ENCODE measurements around the gene LRIF1.
"Not testable (repeated sequence)": the region's sequence is repeated elsewhere in the genome, so short reads cannot be mapped to it uniquely, and the experiment has no call there.

LRIF1 gene

DNA sequence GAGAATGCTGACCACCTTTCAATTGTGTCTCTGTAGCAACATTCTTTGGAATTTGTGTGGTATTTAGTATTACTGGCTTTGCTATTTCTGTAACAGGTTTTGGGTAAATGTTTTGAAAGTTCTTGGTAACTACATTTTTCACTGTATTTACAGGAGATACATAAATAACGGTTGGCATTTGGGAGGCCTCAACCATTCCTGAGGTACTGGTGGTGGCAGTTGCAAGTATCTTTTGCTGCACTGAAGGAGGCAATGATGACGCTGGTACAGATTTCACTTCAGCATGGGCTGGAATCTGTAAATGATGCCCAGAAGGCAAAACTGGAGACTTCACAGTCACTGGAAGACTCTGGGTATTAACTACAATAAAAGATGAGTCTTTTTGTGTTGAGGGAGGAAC is 11.7 kb downstream of the LRIF1 start:
- H3K4me3 ChIP-seq, result no peak overlapping the region
- H3K27ac ChIP-seq, result no peak overlapping the region

DNA sequence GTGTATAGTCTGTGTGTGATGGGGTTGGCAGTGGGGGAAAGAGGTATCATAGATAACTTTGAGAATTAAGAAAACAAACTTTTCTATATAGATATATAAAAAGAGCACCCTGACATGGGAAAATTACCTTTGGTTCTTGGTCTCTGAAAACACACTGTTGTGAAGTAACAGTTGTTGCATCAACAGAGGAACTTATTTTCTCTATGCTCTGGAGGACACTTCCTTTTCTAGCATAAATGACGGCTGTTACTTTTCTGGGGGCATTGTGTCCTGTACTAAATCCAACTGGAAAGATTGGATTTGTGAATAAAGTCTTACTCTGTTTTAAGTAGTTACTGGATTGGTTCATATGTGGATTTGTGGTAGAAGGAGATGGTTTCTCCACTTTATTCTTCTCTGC is 12.6 kb downstream of the LRIF1 start:
- Histone ChIP-seq H3K4me3 (no peak overlapping the region), H3K27ac (no peak overlapping the region)

DNA sequence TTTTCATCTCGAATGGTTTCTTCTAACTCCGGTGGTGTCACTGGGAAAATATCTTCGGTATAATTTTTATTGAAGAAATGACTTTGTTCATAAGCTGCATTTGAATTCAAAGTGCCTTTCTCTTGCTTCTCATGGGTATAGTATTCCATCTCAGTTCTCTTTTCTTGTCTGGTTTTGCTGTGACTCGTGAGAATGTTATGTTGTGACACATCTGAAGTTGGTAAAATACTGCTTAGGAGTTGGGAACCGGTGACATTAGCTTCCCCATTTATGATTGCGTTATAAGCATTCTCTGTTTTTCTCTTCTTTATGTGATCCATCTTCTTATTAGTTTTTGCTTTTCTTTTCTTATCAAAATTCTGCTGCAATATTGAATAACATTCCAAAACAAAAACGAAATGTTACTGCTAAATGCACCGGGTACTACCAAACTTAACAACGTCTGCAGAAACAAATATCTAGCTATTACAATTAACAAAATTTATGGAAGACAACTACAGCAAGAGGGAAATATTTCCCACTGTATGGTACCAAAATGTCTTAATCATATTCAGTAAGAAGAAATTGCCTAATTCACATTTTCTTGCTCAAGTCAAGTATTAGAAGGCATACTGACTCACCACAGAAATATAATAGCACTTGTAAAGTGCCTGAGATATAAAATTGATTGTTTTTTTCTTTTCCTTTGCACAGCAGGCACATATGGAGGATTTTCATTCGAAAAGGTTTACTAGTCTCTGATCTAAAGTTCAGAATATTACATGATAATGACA is 15.5 kb downstream of the LRIF1 start:
- Histone ChIP-seq H3K27ac (no peak overlapping the region), H3K4me3 (no peak overlapping the region)

DNA sequence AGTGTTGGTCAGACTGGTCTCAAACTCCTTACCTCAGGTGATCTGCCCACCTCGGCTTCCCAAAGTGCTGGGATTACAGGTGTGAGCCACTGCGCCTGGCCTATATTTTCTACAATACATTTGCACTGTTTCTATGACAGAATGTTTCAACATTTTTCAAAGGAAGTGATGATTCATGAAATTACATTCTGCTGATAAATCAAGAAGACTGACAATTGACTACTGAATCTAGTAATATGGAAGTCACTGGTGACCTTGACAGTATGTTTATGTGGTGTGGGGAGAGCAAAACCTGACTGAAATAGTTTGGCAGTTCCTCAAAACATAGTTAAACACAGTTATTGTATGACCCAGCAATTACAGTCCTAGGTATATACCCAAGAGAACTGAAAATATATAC is 18.1 kb downstream of the LRIF1 start:
- Histone ChIP-seq H3K27ac (no peak overlapping the region), H3K4me3 (no peak overlapping the region)

DNA sequence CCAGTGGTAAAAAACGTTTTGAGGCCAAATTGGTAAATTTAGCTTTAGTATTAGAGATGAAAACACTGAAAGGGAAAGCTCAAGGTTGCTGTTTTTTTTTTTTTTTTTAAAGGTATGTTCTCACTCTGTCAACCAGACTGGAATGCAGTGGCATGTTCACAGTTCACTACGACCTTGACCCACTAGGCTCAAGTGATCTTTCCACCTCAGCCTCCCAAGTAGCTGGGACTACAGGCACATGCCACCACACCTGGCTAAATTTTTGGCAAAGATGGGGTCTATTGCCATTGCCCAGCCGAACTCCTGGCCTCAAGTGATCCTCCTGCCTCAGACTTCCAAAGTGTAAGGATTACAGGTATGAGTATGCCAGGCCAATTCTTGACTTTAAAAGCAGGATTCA is 18.9 kb downstream of the LRIF1 start:
- Histone ChIP-seq H3K4me3 (no peak overlapping the region), H3K27ac (no peak overlapping the region)

DNA sequence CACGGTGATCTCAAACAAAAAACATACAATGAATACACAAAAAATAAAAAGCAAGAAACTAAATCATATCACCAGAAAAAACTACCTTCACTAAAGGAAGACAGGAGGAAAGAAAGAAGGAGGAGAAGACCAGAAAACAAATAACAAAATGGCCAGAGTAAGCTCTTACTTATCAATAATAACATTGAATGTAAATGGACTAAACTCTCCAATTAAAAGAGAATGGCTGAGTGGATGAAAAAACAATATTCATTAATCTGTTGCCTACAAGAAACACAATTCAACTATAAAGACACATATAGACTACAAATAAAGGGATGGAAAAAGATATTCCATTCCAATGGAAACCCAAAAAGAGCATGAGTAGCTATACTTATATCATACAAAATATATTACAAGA is 27.2 kb downstream of the LRIF1 start:
- Histone ChIP-seq H3K27ac (no peak overlapping the region), H3K4me3 (no peak overlapping the region)

DNA sequence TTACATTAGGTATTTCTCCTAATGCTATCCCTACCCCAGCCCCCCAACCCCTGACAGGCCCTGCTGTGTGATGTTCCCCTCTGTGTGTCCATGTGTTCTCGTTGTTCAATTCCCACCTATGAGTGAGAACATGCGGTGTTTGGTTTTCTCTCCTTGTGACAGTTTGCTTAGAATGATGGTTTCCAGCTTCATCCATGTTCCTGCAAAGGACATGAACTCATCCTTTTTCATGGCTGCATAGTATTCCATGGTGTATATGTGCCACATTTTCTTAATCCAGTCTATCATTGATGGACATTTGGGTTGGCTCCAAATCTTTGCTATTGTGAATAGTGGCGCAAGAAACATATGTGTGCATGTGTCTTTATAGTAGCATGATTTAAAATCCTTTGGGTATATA is 32.6 kb downstream of the LRIF1 start:
- not testable (repeated sequence) for H3K27ac ChIP-seq, H3K4me3 ChIP-seq

DNA sequence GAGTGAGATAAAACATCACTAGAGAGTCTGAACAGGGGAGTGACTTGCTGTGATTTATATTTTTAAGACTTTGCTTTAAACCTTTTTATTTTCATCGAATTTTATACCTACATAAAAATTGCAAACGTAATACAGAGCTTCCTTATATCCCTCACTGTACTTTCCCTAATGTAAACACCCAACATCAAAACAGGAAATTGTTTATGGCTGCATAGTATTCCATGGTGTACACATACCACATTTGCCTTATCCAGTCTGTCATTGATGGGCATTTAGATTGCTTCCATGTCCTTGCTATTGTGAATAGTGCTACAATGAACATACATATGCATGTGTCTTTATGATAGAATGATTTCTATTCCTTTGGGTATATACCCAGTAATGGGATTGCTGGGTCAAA is 34.8 kb downstream of the LRIF1 start:
- H3K27ac ChIP-seq, result no peak overlapping the region
- H3K4me3 ChIP-seq, result no peak overlapping the region

DNA sequence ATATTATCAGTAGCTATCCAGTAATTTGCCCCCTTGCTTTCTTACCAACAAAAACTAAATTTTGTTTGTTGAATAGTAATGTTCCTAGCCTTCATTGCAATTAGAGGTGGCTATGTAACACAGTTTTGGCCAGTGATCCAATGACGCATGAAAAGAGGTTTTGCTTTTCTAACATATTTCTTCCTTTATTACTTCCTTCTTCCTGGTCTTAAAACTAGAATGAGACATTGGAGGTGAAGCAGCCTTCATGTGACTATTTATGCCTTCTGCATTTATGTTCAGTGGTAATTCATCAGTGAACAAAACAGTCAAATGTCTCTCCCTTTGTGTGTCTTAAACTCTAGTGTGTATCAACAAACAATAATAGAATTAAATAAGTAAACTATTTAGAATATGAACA is 35.5 kb downstream of the LRIF1 start:
- H3K4me3 ChIP-seq, result no peak overlapping the region
- no peak overlapping the region for H3K27ac ChIP-seq

DNA sequence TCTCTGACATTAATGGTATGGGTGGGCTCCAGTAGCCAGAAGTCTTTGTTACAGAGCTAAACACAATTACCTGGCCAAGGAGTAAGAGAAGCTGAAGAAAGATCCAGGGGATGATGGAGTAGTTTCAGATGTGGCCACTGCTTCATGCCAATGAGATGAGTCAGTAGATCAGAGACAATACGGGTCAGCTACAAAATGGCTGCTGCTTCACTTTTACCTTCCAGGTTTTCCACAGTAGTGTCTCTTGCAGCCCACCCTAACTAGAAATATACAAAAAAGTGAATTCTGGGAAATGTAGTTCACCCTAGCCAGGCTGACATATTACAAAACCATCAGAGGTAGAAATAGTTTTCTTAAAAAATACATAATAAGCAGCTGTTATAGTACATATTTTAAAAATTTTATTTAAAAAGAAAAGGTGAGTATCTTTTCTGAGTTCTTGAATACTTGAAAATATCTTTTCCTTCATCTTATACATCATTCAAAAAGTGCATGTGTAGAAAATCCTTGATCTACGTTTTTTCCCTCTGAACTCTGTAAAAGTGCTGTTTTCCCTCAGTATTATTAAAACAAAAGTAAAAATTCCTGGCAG is 36.1 kb downstream of the LRIF1 start:
- Histone ChIP-seq H3K27ac (no peak overlapping the region), H3K4me3 (no peak overlapping the region)

DNA sequence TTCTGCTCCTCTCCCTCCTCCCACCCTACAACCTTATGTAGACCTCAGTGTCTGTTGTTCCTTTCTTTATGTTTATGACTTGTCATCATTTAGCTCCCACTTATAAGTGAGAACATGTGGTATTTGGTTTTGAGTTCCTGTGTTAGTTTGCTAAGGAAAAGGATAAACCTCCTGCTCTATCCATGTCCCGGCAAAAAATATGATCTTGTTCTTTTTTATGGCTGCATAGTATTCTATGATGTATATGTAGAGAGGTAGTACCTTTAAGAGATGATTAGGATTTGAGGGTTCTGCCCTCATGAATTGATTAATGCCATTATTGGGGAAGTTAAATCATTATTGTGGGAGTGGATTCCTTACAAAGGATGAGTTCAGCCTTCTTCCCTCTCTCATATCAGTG is 41.8 kb downstream of the LRIF1 start:
- H3K4me3 ChIP-seq, result no peak overlapping the region
- H3K27ac ChIP-seq, result no peak overlapping the region

DNA sequence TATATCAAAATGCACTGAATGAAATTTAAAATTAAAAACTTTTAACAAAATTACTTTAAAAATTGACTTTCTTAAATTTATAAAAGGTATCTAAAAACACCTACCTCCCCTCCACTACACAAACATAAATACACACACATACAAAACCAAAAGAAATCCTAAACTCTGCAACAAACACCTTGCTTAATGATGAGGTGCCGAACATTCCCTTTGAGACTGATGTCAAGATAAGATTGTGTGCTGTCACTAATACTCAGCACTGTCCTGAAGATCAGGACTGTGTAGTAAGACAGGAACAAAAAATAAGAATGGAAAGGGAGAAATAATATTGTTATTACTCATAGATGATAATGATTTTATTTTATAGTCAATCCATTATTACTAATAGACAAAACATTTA is 45.7 kb downstream of the LRIF1 start:
- Histone ChIP-seq H3K27ac (no peak overlapping the region), H3K4me3 (no peak overlapping the region)

DNA sequence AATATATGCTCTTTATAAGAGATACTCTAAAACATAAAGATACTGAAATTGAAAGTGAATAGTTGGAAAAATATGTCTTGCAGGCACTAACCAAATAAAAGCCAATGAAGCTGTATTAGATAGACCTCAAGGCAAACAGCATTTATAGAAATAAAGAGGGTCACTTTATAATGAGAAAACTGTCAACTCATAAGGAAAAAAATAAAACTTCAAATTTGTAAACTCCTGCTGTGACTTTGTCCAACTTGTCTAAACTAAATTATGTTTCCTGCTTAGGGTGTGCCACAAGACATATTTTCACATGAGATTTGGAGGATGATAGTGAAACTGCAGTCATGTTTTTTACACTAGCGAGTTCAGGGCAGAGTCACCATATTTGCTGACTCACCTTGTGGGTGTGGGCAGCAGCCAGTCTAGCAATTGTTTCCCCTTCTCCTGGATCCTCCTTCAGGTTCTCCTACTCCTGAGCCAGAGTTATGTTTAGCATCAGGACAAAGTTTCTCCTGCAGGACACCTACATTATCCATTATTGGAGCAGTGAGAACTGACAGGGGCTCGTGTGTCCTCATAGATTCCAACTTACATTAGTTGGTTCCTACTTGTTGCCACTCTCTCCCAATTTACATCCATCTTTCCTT is 46.9 kb downstream of the LRIF1 start:
- H3K4me3 ChIP-seq, result no peak overlapping the region
- no peak overlapping the region for H3K27ac ChIP-seq

DNA sequence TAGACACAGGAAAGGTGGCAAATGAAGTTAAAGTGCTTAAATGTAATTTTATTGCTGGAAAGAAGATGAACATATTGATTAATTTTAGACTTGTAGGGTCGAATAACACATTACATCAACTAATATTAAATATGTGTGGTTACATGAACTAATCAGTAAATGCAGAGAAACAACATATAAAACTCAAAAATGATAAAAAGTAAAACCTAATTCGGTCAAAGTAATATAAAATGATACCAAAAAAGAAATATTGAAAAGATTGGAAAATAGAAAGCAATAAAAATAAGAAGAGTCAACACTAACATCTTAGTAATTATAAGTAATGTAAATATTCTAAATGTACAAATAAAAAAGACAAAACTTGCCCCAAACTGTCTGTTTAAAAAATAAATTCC is 47.5 kb downstream of the LRIF1 start:
- Histone ChIP-seq H3K27ac (no peak overlapping the region), H3K4me3 (no peak overlapping the region)

DNA sequence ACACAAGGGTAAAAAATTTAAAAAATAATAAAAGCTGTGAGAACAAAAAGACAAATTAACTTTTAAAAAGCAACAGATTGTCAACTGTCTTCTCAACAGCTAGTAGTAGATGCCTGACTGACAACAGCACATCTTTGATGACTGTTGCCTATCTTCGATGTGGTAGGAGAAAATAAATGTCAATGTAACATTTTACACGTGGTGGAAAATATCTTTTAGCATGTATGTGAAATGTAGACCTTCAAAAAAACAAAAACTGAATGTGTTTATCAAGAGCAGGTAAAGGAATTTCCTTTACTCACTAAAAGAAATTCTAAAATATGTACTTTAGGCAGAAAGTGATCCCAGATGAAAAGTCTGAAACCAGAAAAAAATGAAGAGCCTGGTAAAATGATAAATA is 47.9 kb downstream of the LRIF1 start:
- Histone ChIP-seq H3K4me3 (no peak overlapping the region), H3K27ac (no peak overlapping the region)

DNA sequence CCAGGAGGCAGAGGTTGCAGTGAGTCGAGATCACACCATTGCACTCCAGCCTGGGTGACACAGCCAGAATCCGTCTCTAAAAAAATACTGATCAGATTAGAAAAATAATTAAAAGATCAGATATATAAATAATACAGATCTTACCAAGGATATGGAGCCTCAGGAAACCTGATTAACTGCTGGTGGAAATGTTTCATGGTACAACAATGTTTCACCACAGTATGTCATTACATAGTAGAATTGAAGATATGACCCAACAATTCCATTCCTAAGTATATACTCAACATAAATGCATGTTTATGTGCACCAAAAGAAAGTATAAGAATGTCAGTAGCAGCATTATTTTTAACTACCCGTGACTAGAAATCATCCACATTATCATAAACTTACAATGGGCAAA is 49.0 kb downstream of the LRIF1 start:
- no peak overlapping the region for H3K4me3 ChIP-seq
- no peak overlapping the region for H3K27ac ChIP-seq

DNA sequence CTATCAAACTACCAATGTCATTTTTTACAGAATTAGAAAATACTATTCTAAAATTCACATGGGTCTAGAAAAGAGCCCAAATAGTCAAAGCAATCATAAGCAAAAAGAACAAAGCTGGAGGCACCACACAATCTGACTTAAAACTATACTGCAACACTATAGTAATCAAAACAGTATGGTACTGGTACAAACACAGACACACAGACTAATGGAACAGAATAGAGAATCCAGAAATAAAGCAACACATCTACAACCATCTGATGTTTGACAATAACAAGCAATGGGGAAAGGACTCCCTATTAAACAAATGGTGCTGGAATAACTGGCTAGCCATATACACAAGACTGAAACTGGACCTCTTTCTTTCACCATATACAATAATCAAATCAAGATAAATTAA is 50.9 kb downstream of the LRIF1 start:
- Histone ChIP-seq H3K4me3 (no peak overlapping the region), H3K27ac (no peak overlapping the region)

DNA sequence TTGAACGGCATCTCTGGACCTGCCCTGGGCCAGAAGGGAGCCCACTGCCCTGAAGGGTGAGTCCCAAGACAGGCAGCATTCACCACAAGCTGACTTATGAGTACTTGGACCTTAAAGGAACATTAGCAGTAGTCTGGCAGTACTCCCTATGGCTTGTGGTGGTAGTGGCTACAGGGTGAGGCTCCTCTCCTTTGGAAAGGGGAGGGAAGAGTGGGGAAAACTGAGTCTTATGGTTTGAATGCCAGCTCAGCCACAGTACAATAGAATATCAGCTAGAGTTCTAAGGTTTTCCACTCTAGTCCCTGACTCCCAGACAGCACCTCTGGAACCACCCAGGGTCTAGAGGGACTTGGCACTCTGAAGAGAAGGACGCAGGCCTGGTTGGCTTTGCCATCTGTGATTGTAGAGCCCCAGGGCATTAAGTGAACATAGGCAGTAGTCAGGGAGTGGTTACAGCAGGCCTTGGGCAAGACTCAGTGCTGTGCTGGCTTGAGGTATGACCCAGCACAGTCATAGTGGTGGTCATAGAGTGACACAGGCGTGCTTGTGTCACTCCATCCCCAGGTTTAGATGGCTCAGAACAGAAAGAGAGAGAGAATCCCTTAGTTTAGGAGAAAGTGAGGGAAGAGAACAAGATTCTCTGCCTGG is 59.7 kb downstream of the LRIF1 start:
- no peak overlapping the region for H3K4me3 ChIP-seq
- H3K27ac ChIP-seq, result no peak overlapping the region

DNA sequence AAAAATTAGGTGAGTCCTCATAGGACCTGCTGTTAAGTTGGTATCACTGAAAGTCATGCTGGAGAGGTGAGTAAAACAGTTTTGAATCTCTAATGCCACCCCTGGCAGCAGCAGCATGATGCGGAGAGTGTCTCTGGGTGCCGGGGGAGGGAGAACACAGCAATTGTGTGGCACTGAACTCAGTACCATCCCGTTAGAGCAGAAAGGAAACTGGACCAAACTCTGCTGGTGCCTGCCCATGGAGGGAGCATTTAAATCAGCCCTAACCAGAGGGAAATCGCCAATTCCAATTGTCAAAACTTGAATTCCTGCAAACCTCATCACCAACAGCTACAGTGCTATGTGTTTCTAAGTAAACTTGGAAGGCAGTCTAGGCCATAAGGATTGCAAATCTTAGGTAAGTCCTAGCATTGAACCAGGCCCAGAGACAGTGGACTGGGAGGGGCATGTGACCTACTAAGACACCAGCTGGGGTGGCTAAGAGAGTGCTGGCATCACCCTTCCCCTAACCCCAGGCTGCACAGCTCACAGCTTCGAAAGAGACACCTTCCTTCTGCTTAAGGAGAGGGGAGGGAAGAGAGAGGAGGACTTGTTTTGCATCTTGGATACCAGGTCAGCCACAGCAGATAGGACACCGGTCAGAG is 60.8 kb downstream of the LRIF1 start:
- H3K4me3 ChIP-seq, result no peak overlapping the region
- no peak overlapping the region for H3K27ac ChIP-seq

DNA sequence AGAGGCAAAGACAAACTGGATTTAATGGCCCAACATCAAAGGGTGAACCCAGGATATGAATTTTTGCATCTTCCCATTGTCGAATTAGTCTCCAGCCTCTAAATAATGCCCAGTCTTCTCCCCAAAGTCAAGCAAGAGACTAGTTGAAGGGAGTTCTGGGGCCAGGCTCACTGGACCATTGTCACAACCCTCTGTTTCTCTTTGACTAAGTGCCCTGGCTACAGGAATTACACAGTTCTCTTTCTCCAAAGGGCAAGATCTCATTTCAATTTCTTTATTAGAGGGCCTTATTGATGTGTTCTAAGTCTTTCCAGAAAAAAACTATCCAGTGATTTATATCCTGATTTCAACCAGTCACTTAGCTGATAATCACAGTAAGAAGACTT is 64.3 kb downstream of the LRIF1 start:
- Histone ChIP-seq H3K27ac (no peak overlapping the region), H3K4me3 (no peak overlapping the region)

Measured in skin epidermis (tissue), 12 donors.